CD1c-positive myeloid dendritic cell (primary cell): ENCODE results near the gene UBL5.

Experiments
- DNase-seq: peaks from one replicate; pipeline ENCODE4 v3.0.0-alpha.2; 2016; ENCODE audit errors: extremely low spot score

The UBL5 gene

GRCh38 chr19:9854282-9854846 lies 26.6 kb downstream of the UBL5 start:
- DNase-seq: no peak

DNA sequence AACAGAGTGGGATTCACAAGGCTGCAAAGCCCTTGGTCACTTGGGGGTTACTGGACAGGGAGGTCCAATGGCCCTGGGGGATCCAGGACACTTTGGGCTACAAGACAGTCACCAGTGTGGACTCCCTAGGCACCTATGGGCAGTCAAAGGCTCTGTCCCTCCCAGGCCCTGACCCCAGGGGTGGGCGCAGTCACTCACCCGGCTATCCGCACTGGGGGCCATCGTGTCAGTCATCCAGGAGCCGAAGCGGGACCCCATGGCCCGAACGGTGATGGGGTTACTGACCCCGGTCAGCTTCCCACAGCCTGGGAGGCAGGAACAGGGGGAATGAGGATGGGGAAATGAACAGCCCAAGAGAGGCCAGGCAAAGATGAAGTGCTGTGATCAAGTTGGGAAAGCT lies 28.9 kb downstream of the UBL5 start:
- no peak for DNase-seq

DNA sequence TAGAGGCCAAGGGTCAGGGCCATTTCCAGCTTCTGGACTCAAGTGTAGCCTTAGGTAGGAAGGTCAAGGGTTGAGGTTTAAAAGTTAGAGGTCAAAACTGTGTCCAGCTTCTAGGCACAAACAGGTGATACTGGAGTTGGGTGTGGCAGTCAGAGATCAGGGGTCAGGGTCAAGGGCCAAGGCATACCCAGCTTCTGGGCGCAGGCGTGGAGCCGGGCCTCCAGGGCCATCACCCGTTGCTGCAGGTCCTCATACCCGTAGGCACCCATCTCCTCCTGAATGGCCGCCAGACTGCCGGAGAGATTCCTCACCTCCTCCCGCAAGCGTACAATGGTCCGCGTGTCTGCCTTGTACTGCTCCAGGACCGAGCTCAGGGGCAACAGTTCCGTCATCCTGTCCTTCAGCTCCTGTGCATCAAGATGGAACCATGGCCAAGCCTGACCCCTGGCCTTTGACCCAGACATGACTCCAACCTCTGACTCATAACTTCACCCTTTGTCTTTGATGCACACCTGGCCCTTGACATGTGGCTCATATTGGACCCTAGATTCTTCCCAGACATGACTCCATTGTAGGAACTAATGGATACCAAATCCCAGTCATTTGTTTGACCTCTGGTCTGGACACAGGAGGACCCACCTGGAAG lies 29.5 kb downstream of the UBL5 start:
- no peak for DNase-seq

GRCh38 chr19:9857920-9858746 lies 30.4 kb downstream of the UBL5 start:
- DNase-seq: peak; percentile 11

DNA sequence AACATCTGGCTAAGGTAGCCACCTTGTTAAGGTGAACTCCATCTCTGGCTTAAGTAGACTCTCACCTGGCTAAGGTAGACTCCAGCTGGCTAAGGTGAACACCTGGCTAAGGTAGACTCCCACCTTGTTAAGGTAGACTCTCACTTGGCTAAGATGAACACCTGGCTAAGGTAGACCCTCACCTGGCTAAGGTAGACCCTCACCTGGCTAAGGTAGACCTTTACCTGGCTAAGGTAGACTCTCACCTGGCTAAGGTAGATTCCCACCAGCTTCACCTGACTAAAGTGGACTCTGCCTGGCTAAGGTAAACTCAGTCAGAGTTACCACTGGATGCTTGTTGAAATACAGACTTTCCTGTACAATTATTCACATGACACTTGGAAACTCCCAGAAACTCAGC lies 31.0 kb downstream of the UBL5 start:
- no peak for DNase-seq

DNA sequence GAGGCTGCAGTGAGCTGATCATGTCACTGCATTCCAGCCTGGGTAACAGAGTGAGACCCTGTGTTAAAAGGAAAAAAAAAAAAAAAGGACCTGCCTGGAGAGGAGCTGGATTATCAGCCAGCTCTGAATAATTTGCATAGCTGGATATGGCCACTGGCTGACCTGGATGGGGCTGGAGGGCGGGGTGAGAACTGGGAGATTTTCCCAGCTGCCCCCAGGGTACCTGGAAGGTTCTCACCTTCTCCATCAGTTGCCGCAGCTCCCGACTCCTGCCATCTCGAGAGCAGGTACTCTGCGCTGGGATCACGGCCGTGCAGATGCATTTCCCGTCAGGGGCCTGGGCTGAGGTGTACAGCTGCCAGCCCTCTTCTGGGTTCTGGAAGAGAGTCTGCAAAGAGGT lies 32.7 kb downstream of the UBL5 start:
- DNase-seq: no peak

DNA sequence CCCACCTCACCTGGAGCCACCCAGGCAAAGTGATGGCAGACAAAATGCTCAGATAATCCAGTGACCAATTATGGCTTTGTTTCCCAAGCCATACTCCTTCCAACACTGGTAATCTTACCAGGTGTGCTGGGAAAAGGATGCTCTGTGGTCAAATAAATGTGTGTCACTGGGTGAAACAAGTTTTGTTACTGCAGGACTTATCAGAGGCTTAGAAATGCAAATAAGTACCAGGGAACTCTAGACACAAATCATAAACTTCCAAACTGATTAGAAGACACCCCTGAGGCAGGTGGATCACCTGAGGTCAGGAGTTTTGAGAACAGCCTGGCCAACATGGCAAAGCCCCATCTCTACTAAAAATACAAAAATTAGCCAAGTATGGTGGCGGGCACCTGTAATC lies 33.8 kb downstream of the UBL5 start:
- no peak for DNase-seq

- no peak for DNase-seq
These were observed 35.2 kb downstream of the UBL5 start for GRCh38 chr19:9862938-9863337.

GRCh38 chr19:9863759-9864158 lies 36.0 kb downstream of the UBL5 start:
- no peak for DNase-seq

GRCh38 chr19:9865732-9866501 lies 38.2 kb downstream of the UBL5 start:
- peak; percentile 15 for DNase-seq

GRCh38 chr19:9868983-9869617 lies 41.4 kb downstream of the UBL5 start:
- DNase-seq: no peak

GRCh38 chr19:9871626-9872338 lies 44.1 kb downstream of the UBL5 start:
- DNase-seq: no peak

DNA sequence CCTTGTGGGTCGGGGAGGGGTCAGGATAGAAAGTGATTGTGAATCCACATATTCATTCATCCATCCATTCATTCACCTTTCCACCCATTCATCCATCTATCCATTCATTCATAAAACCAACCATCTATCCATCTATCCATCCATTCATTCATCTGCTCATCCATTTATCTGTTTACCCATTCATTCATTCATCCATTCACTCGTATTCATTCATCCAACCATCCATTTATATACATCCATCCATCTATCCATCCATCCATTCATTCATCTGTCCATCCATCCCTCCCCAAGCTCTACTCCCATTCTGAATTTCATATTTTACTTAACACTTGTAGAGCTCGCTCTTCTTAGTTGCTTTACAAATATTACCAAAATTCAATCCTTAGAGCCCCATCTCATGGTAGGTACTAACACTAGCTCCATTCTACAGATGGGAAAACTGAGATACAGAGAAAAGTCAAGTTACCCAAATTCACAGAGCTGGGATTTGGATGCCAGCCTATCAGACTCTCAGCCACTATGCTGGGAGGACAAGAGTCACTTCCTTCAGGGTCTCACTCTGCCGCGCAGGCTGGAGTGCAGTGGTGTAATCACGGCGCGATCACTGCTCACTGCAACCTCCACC lies 45.0 kb downstream of the UBL5 start:
- no peak for DNase-seq

DNA sequence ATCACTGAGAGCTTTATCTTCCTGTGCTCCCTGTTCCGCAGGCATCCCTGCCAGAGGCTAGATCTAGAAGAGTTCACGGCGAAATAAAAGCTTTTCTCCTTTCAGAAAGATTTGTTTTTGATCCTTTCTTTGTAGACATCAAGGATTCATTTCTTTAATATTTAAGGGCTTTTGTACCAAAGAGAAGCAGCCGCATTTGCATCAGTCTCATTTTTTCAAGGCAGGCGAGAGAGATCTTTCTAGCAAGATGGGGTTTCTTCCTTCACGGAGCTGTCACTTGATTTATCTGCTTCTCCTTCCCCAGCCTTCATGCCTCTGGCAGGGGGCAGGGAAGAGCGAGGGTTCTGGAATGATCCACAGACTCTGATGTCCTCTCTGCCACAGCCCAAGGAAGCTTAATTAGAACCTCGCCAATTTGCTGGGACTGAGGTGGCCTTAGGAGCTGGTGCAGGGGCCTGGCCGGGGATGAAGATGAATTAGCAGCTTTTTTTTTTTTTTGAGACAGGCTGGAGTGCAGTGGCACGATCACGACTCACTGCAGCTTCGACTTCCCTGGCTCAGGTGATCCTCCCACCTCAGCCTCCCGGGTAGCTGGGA lies 47.4 kb downstream of the UBL5 start:
- no peak for DNase-seq

DNA sequence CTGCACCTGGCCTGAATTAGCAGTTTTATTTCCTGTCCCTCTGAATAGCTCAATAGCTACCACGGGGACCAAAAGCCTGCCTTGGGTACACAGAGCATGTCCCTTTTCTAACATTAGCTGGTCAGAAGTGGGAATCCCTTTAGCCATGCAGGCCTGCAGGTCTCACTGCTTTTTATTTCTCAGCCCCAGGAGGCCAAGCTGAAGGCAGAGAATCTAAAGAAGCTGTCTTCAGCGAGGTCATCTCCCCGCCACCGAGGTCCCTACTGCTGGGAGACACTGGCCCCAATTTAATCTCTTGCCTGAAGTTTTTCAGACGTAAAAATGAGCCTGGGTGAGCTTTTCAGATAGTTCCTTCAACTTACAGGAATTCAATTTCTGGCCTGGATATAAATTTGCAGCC lies 48.1 kb downstream of the UBL5 start:
- DNase-seq: no peak

- DNase-seq: no peak
These were observed 50.2 kb downstream of the UBL5 start for GRCh38 chr19:9877780-9878510.

DNA sequence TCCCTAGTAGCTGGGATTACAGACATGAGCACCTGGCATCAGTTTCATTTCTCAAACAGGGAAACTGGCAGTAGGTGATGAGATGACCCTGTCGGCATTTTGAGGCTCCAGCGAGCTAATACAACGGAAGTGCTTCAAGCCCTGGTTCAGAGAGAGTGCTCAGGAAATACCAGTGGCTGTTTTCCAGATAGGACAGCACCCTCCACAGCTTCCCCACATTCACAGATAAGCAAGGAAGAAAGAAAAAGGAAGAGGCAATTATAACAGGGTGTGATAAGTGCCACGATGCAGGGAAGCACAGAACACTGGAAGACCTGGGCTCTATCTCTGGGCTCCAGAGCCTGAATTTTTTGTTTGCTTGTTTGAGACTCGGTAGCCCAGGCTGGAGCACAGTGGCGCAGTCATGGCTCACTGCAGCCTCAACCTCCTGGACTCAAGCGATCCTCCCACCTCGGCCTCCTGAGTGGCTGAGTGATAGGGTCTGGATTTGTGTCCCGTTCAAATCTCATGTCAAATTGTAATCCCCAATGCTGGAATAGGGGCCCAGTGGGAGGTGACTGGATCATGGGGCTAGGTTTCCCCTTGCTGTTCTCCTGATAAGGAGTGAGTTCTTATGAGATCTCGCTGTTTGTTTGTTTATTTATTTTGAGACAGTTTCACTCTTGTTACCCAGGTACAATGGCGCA lies 50.9 kb downstream of the UBL5 start:
- DNase-seq: no peak
